ENCODE data around the gene ILK. TPM values are rescaled to one million over a fixed set of nuclear protein-coding genes. Genes with fewer than 3 reads are reported as not detected.

The ILK gene
- total and polyA plus RNA-seq, 10 of the 15 experiments (the other 5 are each of a cell fraction or from before 2014, with no cell fraction given), result 51.8 to 163 (median 92.0) TPM

- TF ChIP-seq, protein P1, sequence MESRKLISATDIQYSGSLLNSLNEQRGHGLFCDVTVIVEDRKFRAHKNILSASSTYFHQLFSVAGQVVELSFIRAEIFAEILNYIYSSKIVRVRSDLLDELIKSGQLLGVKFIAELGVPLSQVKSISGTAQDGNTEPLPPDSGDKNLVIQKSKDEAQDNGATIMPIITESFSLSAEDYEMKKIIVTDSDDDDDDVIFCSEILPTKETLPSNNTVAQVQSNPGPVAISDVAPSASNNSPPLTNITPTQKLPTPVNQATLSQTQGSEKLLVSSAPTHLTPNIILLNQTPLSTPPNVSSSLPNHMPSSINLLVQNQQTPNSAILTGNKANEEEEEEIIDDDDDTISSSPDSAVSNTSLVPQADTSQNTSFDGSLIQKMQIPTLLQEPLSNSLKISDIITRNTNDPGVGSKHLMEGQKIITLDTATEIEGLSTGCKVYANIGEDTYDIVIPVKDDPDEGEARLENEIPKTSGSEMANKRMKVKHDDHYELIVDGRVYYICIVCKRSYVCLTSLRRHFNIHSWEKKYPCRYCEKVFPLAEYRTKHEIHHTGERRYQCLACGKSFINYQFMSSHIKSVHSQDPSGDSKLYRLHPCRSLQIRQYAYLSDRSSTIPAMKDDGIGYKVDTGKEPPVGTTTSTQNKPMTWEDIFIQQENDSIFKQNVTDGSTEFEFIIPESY (IDR thresholded peaks at IDR 0.05), result no peak
- TF ChIP-seq CEBPB (IDR thresholded peaks at IDR 0.05; ENCODE audit: borderline replicate concordance in 1 of 2, low read depth in 2 of 2, low read length in 2 of 2), result no peak
- TF ChIP-seq SP1 (IDR thresholded peaks at IDR 0.05; ENCODE audit: low read depth, low read length), result no peak
- 0 out of 2 replicates have a peak, but pooled peaks have one; percentile 10 for TF ChIP-seq NFYB (IDR thresholded peaks at IDR 0.05; ENCODE audit: insufficient read depth, low read depth, low read length)
- TF ChIP-seq RB1 (IDR thresholded peaks at IDR 0.05; ENCODE audit: borderline replicate concordance), result no peak
- no peak for TF ChIP-seq IKZF2 (IDR thresholded peaks at IDR 0.05)
- no peak for TF ChIP-seq POLR2AphosphoS2 (IDR thresholded peaks at IDR 0.05; ENCODE audit: low read depth, low read length)
- TF ChIP-seq NBN (IDR thresholded peaks at IDR 0.05), result 0 out of 2 replicates have a peak, but pooled peaks have one; percentile 21
- TF ChIP-seq, protein P2, sequence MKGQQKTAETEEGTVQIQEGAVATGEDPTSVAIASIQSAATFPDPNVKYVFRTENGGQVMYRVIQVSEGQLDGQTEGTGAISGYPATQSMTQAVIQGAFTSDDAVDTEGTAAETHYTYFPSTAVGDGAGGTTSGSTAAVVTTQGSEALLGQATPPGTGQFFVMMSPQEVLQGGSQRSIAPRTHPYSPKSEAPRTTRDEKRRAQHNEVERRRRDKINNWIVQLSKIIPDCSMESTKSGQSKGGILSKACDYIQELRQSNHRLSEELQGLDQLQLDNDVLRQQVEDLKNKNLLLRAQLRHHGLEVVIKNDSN (IDR thresholded peaks at IDR 0.05; ENCODE audit: borderline replicate concordance, extremely low read length, insufficient read depth, low read depth, low read length), result no peak
- TF ChIP-seq PBX3 (IDR thresholded peaks at IDR 0.05; ENCODE audit: insufficient replicate concordance, low read depth, low read length), result no peak
- TF ChIP-seq CHD4 (IDR thresholded peaks at IDR 0.05), result no peak
- no peak for TF ChIP-seq EZH2 (IDR thresholded peaks at IDR 0.05; ENCODE audit: borderline replicate concordance, control insufficient read depth, low read depth, low read length)
- no peak for TF ChIP-seq SIN3A (IDR thresholded peaks at IDR 0.05; ENCODE audit: low read depth, low read length)
- no peak for TF ChIP-seq NFYA (IDR thresholded peaks at IDR 0.05; ENCODE audit: borderline replicate concordance, low read depth, low read length)
- TF ChIP-seq, protein P3, sequence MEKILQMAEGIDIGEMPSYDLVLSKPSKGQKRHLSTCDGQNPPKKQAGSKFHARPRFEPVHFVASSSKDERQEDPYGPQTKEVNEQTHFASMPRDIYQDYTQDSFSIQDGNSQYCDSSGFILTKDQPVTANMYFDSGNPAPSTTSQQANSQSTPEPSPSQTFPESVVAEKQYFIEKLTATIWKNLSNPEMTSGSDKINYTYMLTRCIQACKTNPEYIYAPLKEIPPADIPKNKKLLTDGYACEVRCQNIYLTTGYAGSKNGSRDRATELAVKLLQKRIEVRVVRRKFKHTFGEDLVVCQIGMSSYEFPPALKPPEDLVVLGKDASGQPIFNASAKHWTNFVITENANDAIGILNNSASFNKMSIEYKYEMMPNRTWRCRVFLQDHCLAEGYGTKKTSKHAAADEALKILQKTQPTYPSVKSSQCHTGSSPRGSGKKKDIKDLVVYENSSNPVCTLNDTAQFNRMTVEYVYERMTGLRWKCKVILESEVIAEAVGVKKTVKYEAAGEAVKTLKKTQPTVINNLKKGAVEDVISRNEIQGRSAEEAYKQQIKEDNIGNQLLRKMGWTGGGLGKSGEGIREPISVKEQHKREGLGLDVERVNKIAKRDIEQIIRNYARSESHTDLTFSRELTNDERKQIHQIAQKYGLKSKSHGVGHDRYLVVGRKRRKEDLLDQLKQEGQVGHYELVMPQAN (conservative IDR thresholded peaks at IDR 0.05), result 0 out of 2 replicates have a peak, but pooled peaks have one; percentile 4
- no peak for TF ChIP-seq RAD51 (IDR thresholded peaks at IDR 0.05)
- TF ChIP-seq POLR2A (IDR thresholded peaks at IDR 0.05; ENCODE audit: low read depth, low read length), result peak; percentile 59
- TF ChIP-seq ZNF274 (IDR thresholded peaks at IDR 0.05; ENCODE audit: insufficient read depth, insufficient read length), result no peak
- 0 out of 2 replicates have a peak, but pooled peaks have one; percentile 38 for TF ChIP-seq GABPA (IDR thresholded peaks at IDR 0.05; ENCODE audit: low read depth)
- TF ChIP-seq SUZ12 (IDR thresholded peaks at IDR 0.05; ENCODE audit: unreplicated experiment), result no peak
- no peak; the same call in 1 of the 2 replicates for TF ChIP-seq MXI1 (IDR thresholded peaks at IDR 0.05; ENCODE audit: low read depth, low read length)
- TF ChIP-seq RCOR1 (conservative IDR thresholded peaks at IDR 0.05; ENCODE audit: low read depth, low read length), result no peak
- no peak for TF ChIP-seq BRCA1 (IDR thresholded peaks at IDR 0.05; ENCODE audit: low read depth, low read length)
- TF ChIP-seq PML (IDR thresholded peaks at IDR 0.05; ENCODE audit: low read length), result no peak; the same call in 1 of the 2 replicates
- TF ChIP-seq ZNF207 (IDR thresholded peaks at IDR 0.05; ENCODE audit: borderline replicate concordance), result no peak
- 0 out of 2 replicates have a peak, but pooled peaks have one; percentile 33 for TF ChIP-seq BCL11A (IDR thresholded peaks at IDR 0.05; ENCODE audit: low read depth, low read length)
Observed at GRCh38 chr11:6606471-6607189, 3.1 kb downstream of the ILK start (continued).

Data from GM12878 (cell line).